Omental fat pad (tissue), 4 donors: ENCODE results near the gene CMKLR1. TPM values are rescaled to one million over a fixed set of nuclear protein-coding genes. Genes with fewer than 3 reads are reported as not detected.

Experiments
- ATAC-seq: fragments of 150-250 bp; one replicate; pipeline ENCODE4 v1.9.1; 2016; ENCODE audit warnings: mild to moderate bottlenecking, moderate library complexity; ENCODE audit not compliant: low FRiP score
- DNase-seq: peaks from one replicate; pipeline ENCODE4 v3.0.0-alpha.2; 2019; ENCODE audit warnings: low spot score
- total RNA-seq, 4 donors: library from RNA; depleted of rRNA; stranded (reverse); fragments of >200 nt; gene quantifications; one replicate each; pipeline ENCODE4 v1.1.0, GENCODE V29; 2016
- TF ChIP-seq, protein P1 (sequence below), 3 donors: fragments of 450-650 bp; IDR thresholded peaks; one replicate each; pipeline ENCODE4 v1.5.1; 2016 to 2017; ENCODE audit warnings: antibody characterized with exemption in 3 of 3, mild to moderate bottlenecking in 3 of 3, moderate library complexity in 2 of 3

Gene CMKLR1
- total RNA-seq, 4 donors from 2014 or later: 20.7 to 28.1 (median 23.1) TPM

DNA sequence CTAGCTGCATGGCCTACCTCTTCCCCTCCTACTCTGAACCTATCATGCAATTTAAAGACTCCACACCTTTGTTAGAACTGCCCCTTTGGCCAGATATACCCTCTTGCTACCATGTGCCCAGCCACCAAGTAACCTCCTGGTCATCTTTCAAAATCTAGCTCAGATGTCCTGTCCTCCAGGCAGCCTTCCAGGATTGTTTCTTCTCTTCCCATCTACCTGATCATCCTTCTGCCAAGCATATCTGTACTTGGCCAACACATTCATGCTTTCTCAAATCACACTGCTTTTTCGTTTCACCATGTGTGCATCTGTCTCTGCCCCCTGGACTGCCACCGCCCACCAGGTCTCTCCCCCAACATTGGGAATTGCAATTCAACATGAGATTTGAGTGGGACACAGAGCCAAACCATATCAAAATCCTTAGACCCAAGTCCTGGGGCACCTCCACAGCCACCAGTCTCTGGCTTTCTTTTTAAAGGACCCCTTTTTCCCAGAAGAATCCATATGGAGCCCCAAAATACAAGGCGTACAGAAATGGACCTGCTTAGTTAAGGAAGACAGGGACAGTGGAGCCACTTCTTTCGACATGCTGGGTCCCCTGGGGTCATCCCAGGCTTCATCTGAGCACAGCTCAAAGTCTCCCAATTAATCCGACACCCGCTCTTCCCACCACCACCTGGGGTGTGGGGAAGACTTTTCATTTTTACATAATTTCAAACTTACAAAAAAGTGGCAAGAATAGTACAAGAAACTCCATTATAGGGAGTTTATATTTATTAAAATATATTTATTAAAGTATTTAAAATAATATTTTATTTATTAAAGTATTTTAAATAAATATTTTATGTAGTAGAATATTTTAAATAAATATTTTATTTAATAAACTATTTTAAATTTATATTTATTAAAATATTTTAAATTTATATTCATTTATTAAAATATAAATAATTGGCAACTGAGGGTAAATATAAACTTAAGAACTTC is 7.9 kb upstream of the CMKLR1 start:
- ATAC-seq (no peak), DNase-seq (no peak)
- TF ChIP-seq, protein P1, sequence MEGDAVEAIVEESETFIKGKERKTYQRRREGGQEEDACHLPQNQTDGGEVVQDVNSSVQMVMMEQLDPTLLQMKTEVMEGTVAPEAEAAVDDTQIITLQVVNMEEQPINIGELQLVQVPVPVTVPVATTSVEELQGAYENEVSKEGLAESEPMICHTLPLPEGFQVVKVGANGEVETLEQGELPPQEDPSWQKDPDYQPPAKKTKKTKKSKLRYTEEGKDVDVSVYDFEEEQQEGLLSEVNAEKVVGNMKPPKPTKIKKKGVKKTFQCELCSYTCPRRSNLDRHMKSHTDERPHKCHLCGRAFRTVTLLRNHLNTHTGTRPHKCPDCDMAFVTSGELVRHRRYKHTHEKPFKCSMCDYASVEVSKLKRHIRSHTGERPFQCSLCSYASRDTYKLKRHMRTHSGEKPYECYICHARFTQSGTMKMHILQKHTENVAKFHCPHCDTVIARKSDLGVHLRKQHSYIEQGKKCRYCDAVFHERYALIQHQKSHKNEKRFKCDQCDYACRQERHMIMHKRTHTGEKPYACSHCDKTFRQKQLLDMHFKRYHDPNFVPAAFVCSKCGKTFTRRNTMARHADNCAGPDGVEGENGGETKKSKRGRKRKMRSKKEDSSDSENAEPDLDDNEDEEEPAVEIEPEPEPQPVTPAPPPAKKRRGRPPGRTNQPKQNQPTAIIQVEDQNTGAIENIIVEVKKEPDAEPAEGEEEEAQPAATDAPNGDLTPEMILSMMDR (IDR thresholded peaks at IDR 0.05): no peak

DNA sequence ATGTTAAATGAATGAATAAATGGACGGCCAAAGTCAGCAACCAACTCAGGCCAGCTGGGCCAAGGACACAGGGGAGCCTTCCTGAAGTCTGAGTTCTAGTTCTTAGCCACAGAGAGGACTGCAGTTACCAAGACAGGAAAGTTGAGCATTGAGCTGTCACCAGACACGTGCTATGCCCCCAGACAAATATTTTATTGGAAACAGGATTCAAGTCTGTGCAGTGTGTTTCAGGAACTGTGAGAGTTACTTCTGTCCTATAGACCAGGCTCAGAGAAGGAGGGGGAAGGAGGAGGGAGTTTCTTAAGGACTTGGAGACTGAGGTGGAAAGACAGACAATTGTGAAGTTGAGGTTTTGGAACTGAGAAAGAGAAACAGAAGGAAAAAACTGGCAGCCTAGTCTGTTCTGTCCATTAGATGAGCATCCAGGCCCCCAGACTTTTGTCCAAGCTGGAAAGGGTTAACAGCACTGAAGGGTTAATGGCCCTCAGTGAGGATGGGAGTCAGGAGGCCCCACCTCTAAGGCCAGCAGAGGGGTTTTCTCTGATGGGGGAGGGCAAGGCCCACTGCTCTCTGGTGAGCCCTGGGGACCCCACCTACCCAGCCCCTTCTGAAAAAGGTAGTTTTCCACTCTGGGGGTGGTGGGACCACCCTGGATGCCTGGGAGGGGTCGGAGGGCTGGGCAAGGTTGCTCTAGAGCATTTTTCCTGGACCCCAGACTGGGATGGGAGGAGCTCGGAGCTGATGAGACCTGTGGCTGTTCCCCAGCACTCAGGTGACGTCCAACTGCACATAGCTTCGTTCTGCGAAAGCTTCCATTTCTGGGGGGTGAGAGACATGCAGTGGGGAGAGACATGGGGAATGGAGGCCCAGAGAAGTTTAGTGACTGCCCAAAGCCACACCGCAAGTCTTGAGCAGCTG is 6.9 kb upstream of the CMKLR1 start:
- ATAC-seq: no peak
- DNase-seq: no peak
- TF ChIP-seq, protein P1 (IDR thresholded peaks at IDR 0.05): no peak

DNA sequence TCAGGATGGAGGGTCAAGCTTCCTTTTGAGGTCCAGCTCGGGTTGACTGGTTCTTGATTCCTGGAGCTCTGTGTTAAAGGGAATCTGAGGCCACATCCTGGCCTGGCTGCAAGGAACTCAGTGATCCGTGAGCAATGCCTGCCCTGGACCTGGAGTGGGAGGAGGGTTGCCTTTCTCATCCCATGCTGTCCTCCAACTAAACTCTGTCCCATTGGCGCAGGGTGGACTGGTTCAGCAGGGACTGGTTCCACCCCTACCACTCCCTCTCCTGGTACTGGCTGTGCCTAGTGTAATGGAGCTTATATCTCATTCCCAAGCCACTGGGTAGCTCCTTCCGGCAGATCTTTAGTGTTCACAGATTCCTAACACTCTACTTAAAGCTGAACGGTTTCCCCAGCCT is 3.9 kb upstream of the CMKLR1 start:
- ATAC-seq: no peak
- TF ChIP-seq, protein P1 (IDR thresholded peaks at IDR 0.05): no peak
- no peak for DNase-seq

DNA sequence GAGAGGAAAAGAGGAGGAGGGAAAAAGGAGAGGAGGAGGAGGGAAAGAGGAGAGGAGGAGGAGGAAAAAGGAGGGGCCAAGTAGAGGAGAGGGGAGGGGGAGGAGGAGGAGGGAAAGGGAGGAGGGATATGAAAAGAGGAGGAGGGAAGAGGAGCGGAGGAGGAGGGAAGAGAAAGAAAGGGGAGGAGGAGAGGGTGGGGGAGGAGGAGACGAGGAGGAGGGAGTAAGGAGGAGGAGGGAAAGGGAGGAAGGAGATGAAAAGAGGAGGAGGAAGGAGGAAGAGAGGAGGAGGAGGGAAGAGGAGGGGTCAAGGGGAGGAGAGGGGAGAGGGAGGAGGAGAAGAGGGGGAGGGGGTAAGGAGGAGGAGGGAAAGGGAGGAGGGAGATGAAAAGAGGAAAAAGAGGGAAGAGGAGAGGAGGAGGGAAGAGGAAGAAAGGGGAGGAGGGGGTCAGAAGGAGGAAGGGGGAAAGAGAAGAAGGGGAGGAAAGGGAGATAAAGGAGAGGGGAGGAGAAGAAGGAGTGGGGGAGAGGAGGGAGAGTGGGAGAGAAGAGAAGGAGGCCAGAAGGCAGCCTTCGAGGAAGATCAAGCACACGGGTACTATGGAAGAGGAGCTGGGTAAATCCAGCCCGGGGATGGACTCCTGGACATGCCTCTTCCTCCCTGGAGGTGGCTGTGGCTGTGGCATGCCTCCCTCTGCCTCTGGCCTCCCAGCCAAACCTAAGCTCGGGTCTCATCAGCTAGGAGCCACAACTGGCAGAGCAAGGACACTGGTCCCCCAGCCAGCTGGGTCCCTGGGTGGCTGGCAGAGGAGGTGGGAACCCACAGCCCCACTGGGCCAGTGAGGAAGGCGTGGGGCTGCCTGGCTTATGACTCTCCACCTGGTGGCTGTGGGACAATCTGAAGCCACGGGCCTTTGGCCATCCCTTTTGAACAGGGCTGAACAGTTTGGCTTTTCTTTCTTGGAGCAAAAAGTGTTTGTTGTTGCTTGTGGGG is 3.0 kb upstream of the CMKLR1 start:
- TF ChIP-seq, protein P1 (IDR thresholded peaks at IDR 0.05): no peak
- no peak for ATAC-seq
- no peak for DNase-seq

DNA sequence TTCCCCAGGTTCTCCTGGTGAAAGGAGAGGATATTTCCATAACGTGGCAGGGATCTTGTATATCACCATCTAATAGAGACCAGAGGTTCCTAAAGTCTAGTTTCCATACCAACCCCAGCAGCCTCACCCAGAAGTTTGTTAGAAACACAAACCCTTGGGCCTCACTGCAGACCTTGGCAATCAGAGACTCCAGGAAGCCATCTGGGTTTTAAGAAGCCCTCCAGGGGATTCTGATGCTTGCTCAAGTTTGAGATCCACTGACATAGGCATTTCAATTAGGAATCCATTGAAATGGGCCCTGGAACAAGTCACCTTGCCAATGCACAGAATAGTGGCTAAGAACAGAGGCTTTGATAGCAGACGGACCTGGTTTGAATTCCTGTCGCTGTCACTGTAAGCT is 2.2 kb upstream of the CMKLR1 start:
- ATAC-seq: no peak
- no peak for DNase-seq
- TF ChIP-seq, protein P1 (IDR thresholded peaks at IDR 0.05): no peak

DNA sequence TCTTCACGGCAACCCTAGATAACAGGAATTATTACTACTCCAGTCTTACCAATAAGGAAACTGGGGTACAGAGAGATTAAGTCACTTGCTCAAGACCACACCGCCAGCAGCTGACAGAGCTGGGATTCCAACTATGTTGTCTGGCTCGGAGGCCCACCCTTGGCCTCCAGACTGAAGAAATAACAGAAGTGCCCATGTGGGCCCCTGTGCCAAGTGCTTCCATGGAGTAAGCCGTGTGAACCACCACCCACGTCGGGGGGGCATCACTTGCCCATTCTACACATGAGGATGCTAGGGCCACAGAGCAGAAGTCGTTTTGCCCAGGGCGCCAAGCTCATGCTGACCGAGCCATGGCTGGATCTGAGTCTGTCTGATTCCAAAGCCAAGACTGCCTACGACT is 926 bp upstream of the CMKLR1 start:
- ATAC-seq: no peak
- TF ChIP-seq, protein P1 (IDR thresholded peaks at IDR 0.05): no peak
- DNase-seq: no peak
